Esophagus (tissue), 2 donors: ENCODE results near the gene PRR22. TPM values are rescaled to one million over a fixed set of nuclear protein-coding genes. Genes with fewer than 3 reads are reported as not detected.
"Not testable (repeated sequence)": the region's sequence is repeated elsewhere in the genome, so short reads cannot be mapped to it uniquely, and the experiment has no call there.

Experiments used
- H3K27ac ChIP-seq, 2 donors: one replicate each; pipeline ENCODE4 v1.5.1; 2013; ENCODE audit warnings: low read depth in 2 of 2, mild to moderate bottlenecking in 2 of 2, inconsistent platforms in 1 of 2, low read length in 1 of 2, moderate library complexity in 1 of 2
- H3K27me3 ChIP-seq, 2 donors: one replicate each; pipeline ENCODE4 v1.6.1; 2013; ENCODE audit warnings: low read length in 2 of 2, control low read depth in 1 of 2, mild to moderate bottlenecking in 1 of 2; ENCODE audit not compliant: insufficient read depth in 2 of 2, control insufficient read depth in 1 of 2
- H3K36me3 ChIP-seq, 2 donors: one replicate each; pipeline ENCODE4 v1.6.1; 2013; ENCODE audit warnings: low read length in 1 of 2; ENCODE audit not compliant: control insufficient read depth in 2 of 2, insufficient read depth in 2 of 2
- H3K4me1 ChIP-seq, 2 donors: one replicate each; pipeline ENCODE4 v1.6.1; 2013; ENCODE audit warnings: low read length in 1 of 2; ENCODE audit not compliant: control insufficient read depth in 2 of 2, insufficient read depth in 2 of 2
- H3K4me3 ChIP-seq, 2 donors: one replicate each; pipeline ENCODE4 v1.5.1; 2013; ENCODE audit warnings: low read length in 2 of 2, mild to moderate bottlenecking in 2 of 2, low read depth in 1 of 2, moderate library complexity in 1 of 2
- H3K9me3 ChIP-seq, 2 donors: one replicate each; pipeline ENCODE4 v1.6.1; 2013; ENCODE audit warnings: mild to moderate bottlenecking in 2 of 2, low read depth in 1 of 2, low read length in 1 of 2, moderate library complexity in 1 of 2; ENCODE audit not compliant: control insufficient read depth in 2 of 2, insufficient read depth in 1 of 2
- WGBS, 2 donors: extraction: QIAGEN DNeasy Blood & Tissue Kit; methylation state at CpG; one replicate each; pipeline ENCODE4 v1.1.7; 2013; 5-methylcytosine and 5-hydroxymethylcytosine counted together
- polyA plus RNA-seq, 2 donors: library from polyadenylated mRNA; stranded (reverse); fragments of 200-250 nt; gene quantifications; one replicate each; pipeline ENCODE4 v1.2.3, GENCODE V29; 2013
- donor health status: healthy with polysubstance abuse.
- donor health status: Bipolar disorder and iron deficiency.

Gene PRR22
- polyA plus RNA-seq, 2 donors = 3.3 to 8.0 TPM

DNA sequence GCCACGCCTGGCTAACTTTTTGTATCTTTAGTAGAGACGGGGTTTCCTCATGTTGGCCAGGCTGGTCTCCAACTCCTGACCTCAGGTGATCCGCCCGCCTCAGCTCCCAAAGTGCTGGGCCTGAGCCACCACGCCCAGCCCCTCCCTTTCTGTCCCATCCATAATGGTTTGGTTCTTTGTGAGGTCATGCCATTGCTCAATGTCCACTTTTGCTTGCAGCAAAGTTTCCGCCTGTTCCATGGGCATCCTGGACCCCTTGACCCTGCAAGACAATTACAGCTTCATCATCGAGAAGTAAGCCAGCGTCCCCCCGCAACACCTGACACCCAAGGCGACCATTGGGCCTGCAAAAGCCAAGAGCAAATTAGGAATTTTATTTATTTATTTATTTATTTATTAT, 16.6 kb downstream of the PRR22 start:
- Histone ChIP-seq H3K4me1 (no peaks in the 10 kb centered on the region), H3K9me3 (no peaks in the 10 kb centered on the region), H3K27me3 (no peaks in the 10 kb centered on the region), H3K27ac (no peak overlapping the region), H3K36me3 (no peaks in the 10 kb centered on the region), H3K4me3 (no peak overlapping the region)
- WGBS, 2 donors = 84 to 88% methylated on average over 10 of the region's 10 CpGs

DNA sequence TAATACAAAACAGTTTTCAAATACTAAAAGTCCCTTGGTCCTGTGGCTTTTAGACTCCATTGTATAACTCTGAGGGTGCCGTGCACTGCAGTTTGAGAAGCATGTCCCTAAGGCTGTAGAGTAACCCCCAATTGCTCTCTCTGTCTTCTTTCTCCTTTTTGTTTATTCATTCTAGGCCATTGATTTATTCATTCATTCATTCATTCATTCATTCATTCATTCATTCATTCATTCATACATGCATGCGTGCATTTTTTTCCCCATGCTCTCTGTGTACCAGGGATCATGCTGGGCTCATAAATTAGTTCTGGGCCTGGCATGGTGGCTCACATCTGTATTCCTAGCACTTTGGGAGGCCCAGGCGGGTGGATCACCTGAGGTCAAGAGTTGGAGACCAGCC, 19.3 kb downstream of the PRR22 start:
- H3K27me3 ChIP-seq = no peaks in the 10 kb centered on the region

DNA sequence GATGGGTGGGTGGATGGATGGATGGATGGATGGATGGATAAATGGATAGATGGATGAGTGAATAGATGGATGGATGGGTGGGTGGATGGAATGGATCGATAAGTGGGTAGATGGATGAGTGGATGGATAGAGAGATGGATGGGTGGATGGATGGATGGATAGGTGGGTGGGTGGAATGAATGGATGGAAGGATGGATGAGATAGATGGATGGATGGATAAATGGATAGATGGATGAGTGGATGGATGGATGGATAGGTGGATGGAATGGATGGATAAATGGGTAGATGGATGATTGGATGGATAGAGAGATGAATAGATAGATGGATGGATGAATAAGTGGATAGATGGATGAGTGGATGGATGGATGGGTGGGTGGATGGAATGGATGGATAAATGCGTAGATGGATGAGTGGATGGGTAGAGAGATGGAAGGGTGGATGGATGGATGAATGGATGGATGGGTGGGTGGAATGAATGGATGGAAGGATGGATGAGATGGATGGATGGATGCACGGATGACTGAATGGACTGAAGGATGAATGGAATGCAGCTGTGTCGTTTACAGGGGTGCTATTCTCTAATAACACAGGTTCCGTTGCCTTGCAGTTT, 21.8 kb downstream of the PRR22 start:
- Histone ChIP-seq H3K9me3 (no peaks in the 10 kb centered on the region), H3K36me3 (no peaks in the 10 kb centered on the region), H3K4me1 (no peaks in the 10 kb centered on the region), H3K4me3 (no peak overlapping the region), H3K27ac (no peak overlapping the region), H3K27me3 (no peaks in the 10 kb centered on the region)
- 94 to 95% methylated on average over 5 of the region's 5 CpGs for WGBS, 2 donors

More for the DNA sequence above, 19.3 kb downstream of the PRR22 start:
- H3K4me1 ChIP-seq = no peaks in the 10 kb centered on the region
- H3K9me3 ChIP-seq = no peaks in the 10 kb centered on the region
- H3K27ac ChIP-seq = no peak overlapping the region
- no peak overlapping the region for H3K4me3 ChIP-seq
- 87 to 93% methylated on average over 3 of the region's 3 CpGs for WGBS, 2 donors
- H3K36me3 ChIP-seq = no peaks in the 10 kb centered on the region

DNA sequence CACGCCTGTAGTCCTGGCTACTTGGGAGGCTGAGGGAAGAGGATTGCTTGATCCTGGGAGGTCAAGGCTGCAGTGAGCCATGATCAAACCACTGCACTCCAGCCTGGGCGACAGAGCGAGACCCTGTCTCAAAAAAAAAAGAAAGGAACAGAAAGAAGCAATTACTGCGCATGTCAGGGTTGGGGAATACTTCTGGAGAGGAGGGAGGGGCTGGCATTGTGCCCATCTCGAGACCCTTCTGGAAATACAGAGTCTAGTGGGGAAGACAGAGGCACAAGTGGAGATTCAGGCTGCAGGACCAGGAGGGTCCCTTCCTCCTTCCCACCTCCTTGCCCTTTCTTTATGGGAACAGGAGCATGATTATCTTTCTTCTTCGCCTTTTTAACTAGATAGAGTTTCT, 30.8 kb downstream of the PRR22 start:
- H3K27ac ChIP-seq = no peak overlapping the region
- H3K36me3 ChIP-seq = no peaks in the 10 kb centered on the region
- no peaks in the 10 kb centered on the region for H3K4me1 ChIP-seq
- no peaks in the 10 kb centered on the region for H3K27me3 ChIP-seq
- no peak overlapping the region for H3K4me3 ChIP-seq
- H3K9me3 ChIP-seq = no peaks in the 10 kb centered on the region
- WGBS, 2 donors = 74% methylated on average over 6 of the region's 6 CpGs

DNA sequence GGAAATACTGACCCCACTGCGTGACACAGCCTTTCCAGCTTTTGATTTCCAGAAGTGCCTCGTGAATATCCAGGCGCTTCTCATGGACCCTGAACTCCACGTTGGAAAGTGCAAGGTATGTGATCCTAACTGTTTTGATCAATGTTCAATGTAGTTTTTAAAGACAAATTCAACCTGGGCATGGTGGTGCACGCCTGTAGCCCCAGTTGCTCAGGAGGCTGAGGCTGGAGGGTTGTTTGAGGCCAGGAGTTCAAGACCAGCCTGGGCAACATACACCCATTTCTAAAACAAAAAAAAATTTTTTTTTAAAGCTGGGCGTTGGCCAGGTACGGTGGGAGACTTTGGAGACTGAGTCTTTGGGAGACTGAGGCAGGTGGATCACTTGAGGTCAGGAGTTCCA, 32.8 kb downstream of the PRR22 start:
- Histone ChIP-seq H3K4me3 (no peak overlapping the region), H3K36me3 (no peaks in the 10 kb centered on the region), H3K27me3 (no peaks in the 10 kb centered on the region), H3K27ac (no peak overlapping the region), H3K4me1 (no peaks in the 10 kb centered on the region), H3K9me3 (no peaks in the 10 kb centered on the region)
- 78 to 86% methylated on average over 7 of the region's 7 CpGs for WGBS, 2 donors

DNA sequence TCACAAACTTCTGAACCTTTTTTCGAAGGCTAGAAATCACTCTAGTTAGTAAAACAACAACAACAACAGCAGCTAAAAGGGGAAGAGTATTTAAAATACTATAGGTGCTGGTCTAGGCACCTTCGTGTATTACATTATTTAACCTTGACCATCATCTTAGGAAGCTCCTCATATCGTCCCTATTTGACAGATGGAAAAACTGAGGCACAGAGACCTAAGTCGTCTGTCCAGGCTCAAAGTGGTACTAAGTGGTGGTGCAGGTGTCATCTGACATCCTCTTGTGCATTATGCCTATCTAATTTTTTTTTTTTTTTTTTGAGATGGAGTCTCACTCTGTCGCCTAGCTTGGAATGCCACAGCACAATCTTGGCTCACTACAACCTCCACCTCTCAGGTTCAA, 35.0 kb downstream of the PRR22 start:
- Histone ChIP-seq H3K27ac (no peak overlapping the region), H3K27me3 (no peaks in the 10 kb centered on the region), H3K4me3 (no peak overlapping the region), H3K4me1 (no peaks in the 10 kb centered on the region), H3K9me3 (no peaks in the 10 kb centered on the region), H3K36me3 (no peaks in the 10 kb centered on the region)
- WGBS, 2 donors = 84 to 88% methylated on average over 5 of the region's 5 CpGs

DNA sequence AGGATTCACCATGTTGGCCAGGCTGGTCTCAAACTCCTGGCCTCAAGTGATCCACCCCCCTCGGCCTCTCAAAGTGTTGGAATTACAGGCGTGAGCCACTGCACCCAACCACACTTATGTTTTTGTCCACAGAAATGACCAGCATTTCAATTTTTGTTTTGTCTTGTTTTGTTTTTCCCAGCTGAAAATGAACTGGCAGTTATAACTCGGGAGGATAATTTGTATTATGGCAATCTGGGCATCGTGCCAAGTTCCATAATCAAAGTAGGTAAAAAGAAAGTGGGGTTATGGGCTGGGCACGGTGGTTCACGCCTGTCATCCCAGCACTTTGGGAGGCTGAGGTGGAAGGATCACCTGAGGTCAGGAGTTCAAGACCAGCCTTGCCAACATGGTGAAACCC, 35.6 kb downstream of the PRR22 start:
- H3K27ac ChIP-seq, H3K27me3 ChIP-seq, H3K4me1 ChIP-seq, H3K4me3 ChIP-seq, H3K36me3 ChIP-seq, H3K9me3 ChIP-seq: not testable (repeated sequence)
- 20 to 28% methylated on average over 6 of the region's 6 CpGs for WGBS, 2 donors

DNA sequence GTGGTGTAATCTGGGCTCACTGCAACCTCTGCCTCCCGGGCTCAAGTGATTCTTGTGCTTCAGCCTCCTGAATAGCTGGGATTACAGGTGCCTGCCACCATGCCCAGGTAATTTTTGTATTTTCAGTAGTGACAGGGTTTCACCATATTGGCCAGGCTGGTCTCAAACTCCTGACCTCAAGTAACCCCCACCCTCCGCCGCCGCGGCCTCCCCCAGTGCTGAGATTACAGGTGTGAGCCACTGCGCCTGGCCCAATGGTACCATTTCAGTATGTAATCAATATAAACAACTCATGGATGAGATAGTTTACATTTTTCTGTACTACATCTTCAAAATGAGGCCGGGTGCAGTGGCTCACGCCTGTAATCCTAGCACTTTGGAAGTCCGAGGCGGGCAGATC, 39.5 kb downstream of the PRR22 start:
- WGBS, 2 donors = 77 to 87% methylated on average over 10 of the region's 10 CpGs
- not testable (repeated sequence) for H3K27me3 ChIP-seq, H3K27ac ChIP-seq, H3K4me1 ChIP-seq, H3K4me3 ChIP-seq, H3K36me3 ChIP-seq, H3K9me3 ChIP-seq

DNA sequence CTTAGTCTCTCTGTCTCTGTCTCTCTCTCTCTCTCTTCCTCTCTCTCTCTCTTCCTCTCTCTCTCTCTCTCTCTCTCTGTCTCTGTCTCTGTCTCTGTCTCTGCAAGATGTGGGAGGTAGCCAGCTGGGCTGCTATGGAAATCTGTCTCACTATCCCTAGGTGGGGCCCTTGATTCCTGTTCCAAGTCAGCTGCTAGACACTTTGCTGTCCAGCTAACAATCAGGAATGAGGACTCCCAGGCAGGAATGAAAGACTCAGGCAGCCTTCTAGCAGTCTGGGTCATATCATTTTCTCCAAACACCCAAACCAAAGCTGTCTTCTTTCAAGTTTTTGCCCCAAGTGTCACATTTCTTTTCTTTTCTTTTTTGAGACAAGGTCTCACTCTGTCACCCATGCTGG, 40.9 kb downstream of the PRR22 start:
- Histone ChIP-seq H3K9me3 (no peaks in the 10 kb centered on the region), H3K4me3 (no peak overlapping the region), H3K4me1 (no peaks in the 10 kb centered on the region), H3K27ac (no peak overlapping the region), H3K27me3 (no peaks in the 10 kb centered on the region), H3K36me3 (no peaks in the 10 kb centered on the region)

DNA sequence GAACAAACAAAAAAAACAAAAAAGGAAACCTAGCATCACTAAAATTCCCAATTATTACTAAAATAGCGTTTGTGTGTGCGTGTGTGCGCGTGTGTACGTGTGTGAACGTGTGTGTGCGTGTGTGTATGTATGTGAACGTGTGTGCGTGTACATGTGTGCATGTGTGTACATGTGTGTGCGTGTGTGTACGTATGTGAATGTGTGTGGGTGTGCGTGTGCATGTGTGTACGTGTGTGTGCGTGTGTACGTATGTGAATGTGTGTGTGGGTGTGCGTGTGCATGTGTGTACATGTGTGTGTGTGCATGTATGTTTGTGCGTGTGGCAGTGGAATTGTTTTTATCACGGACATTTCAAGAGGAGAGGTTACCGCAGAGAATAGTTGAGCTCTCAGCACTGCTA, 42.5 kb downstream of the PRR22 start:
- Histone ChIP-seq H3K27me3 (no peaks in the 10 kb centered on the region), H3K9me3 (no peaks in the 10 kb centered on the region), H3K36me3 (no peaks in the 10 kb centered on the region), H3K27ac (no peak overlapping the region), H3K4me1 (no peaks in the 10 kb centered on the region), H3K4me3 (no peak overlapping the region)
- 85% methylated on average over 19 of the region's 19 CpGs for WGBS, 2 donors
